Skeletal muscle tissue (tissue), 4 donors: Measurements from ENCODE around the gene ZNF491. TPM values are rescaled to one million over a fixed set of nuclear protein-coding genes. Genes with fewer than 3 reads are reported as not detected.
"Not testable (repeated sequence)": the region's sequence is repeated elsewhere in the genome, so short reads cannot be mapped to it uniquely, and the experiment has no call there.

Experiments
- H3K27ac ChIP-seq: one replicate; pipeline ENCODE4 v1.7.0; 2013; ENCODE audit warnings: mild to moderate bottlenecking, low read depth, low read length, inconsistent platforms
- H3K27me3 ChIP-seq, 3 donors: one replicate each; pipeline ENCODE4 v1.7.0; 2013; ENCODE audit warnings: low read length in 3 of 3; ENCODE audit not compliant: control insufficient read depth in 3 of 3, insufficient read depth in 3 of 3
- H3K36me3 ChIP-seq, 3 donors: one replicate each; pipeline ENCODE4 v1.7.0; 2013; ENCODE audit warnings: low read length in 3 of 3; ENCODE audit not compliant: control insufficient read depth in 3 of 3, insufficient read depth in 3 of 3
- H3K4me1 ChIP-seq, 3 donors: one replicate each; pipeline ENCODE4 v1.7.0; 2013; ENCODE audit warnings: low read length in 3 of 3, mild to moderate bottlenecking in 3 of 3; ENCODE audit not compliant: control insufficient read depth in 3 of 3, insufficient read depth in 3 of 3
- H3K4me3 ChIP-seq, 3 donors: one replicate each; pipeline ENCODE4 v1.7.0; 2013; ENCODE audit warnings: low read length in 3 of 3
- H3K9ac ChIP-seq, 3 donors: one replicate each; pipeline ENCODE4 v1.7.0; 2013; ENCODE audit warnings: low read length in 3 of 3, mild to moderate bottlenecking in 3 of 3, moderate library complexity in 2 of 3, low read depth in 1 of 3
- H3K9me3 ChIP-seq, 3 donors: one replicate each; pipeline ENCODE4 v1.7.0; 2013; ENCODE audit warnings: low read length in 3 of 3; ENCODE audit not compliant: control insufficient read depth in 3 of 3
- total RNA-seq: library from RNA; depleted of rRNA; stranded (reverse); fragments of >200 nt; gene quantifications from one replicate; pipeline ENCODE4 v1.2.3, GENCODE V29; 2014
- donor health status: Osteomylitis.

ZNF491 gene
- total RNA-seq, 1 donor from 2014 or later, result 7.8 TPM

DNA sequence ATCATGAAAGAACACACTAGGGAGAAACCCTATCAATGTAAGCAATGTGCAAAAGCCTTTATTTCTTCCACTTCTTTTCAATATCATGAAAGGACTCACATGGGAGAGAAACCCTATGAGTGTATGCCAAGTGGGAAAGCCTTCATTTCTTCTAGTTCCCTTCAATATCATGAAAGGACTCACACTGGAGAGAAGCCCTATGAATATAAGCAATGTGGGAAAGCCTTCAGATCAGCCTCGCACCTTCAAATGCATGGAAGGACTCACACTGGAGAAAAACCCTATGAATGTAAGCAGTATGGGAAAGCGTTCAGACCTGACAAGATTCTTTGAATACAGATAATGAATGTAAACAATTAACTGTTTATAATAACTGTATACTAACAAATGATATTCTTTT lies 35.2 kb downstream of the ZNF491 start:
- no peak overlapping the region for H3K27ac ChIP-seq
- no peaks in the 10 kb centered on the region for H3K4me1 ChIP-seq
- no peak overlapping the region for H3K9ac ChIP-seq
- H3K9me3 ChIP-seq, result peaks cover 11 to 28% (median 14%) of the 10 kb centered on the region in 3 donors
- H3K36me3 ChIP-seq, result peaks cover 30 to 43% (median 32%) of the 10 kb centered on the region in 3 donors
- peak overlapping the region in 1 of 3 donors; percentile 27 for H3K4me3 ChIP-seq
- H3K27me3 ChIP-seq, result no peaks in the 10 kb centered on the region

DNA sequence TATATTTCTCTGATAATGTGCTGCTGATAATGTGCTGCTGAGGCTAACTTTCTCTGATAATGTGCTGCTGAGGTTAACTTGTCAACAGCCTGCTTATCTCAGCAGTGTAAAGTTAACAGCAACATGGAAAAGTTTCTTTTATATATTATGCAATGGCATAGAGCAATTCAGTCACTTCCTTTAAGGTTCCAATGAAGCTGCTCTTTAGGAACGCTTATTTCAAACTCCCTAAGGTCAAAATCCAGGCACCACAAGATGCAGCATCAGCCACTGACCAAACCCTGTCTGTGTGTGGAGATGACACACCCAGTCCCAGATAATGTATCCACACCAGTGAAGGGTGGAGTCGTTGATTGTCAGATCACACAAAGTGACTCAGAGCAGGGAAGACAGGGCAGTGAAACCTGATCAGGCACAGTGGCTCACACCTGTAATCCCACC lies 37.3 kb downstream of the ZNF491 start:
- H3K4me1 ChIP-seq, H3K27ac ChIP-seq, H3K9ac ChIP-seq, H3K27me3 ChIP-seq, H3K4me3 ChIP-seq: not testable (repeated sequence)
- peaks cover 11 to 28% (median 14%) of the 10 kb centered on the region in 3 donors for H3K9me3 ChIP-seq
- H3K36me3 ChIP-seq, result peaks cover 30 to 31% (median 30%) of the 10 kb centered on the region in 3 donors

DNA sequence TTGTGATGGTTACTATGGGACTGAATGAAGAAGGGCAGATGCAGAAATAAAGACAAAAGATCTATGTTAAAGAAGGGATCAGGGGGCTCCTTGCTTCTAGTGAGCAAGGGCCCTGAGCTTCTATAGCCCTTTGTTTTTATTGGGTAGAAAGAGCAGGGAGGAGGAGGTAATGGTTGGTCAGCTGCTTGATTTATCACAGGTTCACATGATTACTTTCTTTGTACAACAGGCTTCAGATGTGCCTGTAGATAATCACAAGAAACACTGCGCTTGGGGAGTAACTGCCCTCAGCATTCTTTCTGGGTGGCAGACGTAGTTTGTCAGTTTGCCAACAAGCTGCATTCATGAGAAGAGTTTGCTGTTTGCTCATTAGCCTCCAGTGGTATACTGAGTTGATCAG lies 45.4 kb downstream of the ZNF491 start:
- Histone ChIP-seq H3K9me3 (no peaks in the 10 kb centered on the region), H3K36me3 (no peaks in the 10 kb centered on the region), H3K27ac (no peak overlapping the region)

DNA sequence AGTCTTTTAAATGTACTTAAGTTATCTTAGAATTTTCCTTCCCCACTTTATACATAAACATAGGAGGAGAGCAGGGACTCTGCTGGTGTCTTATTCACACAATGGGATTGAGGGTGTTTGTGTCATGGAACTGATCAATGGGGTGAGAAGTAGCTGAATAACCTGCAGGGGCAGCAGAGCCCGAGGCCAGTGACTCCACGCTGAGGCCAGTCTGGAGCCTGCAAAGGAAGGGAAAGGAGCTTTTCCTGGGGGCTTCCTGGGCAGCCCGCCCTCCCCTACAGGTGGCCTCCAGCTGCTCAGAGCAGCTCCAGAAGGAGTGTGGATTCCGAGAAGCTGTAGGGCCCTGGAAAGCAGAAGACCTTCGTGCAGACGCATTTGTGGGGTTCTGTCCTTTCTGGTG lies 49.3 kb downstream of the ZNF491 start:
- not testable (repeated sequence) for H3K27ac ChIP-seq, H3K27me3 ChIP-seq, H3K9me3 ChIP-seq, H3K4me3 ChIP-seq, H3K9ac ChIP-seq, H3K36me3 ChIP-seq
- H3K4me1 ChIP-seq, result peaks cover 6 to 11% (median 6%) of the 10 kb centered on the region in 3 donors

More for the DNA sequence above, 45.4 kb downstream of the ZNF491 start:
- no peak overlapping the region for H3K4me3 ChIP-seq
- H3K4me1 ChIP-seq, result peaks cover 5 to 6% (median 6%) of the 10 kb centered on the region in 3 donors
- H3K9ac ChIP-seq, result no peak overlapping the region
- peaks cover 0 to 3% (median 0%) of the 10 kb centered on the region in 3 donors for H3K27me3 ChIP-seq

DNA sequence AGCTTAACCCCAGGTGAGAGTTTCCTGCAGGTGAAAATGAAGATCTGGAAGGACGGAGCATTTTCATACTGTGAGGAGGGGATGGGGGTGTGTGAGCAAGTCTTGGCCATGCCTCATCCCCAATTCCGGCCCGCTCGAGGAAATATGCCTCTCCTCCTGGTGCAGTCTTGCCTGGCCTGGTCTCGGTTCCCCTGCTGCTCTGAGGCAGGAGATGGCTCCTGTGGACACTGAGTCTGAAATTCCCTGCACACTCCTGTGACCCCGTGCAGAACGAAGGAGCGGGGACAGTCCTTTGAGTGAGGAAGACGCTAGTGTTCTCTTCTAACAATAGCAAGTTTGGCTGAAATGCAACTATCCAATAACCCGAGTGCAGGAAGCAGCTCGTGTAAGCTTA lies 49.9 kb downstream of the ZNF491 start:
- H3K36me3 ChIP-seq, result no peaks in the 10 kb centered on the region
- no peaks in the 10 kb centered on the region for H3K9me3 ChIP-seq
- H3K4me1 ChIP-seq, result peaks cover 6 to 11% (median 6%) of the 10 kb centered on the region in 3 donors
- H3K9ac ChIP-seq, result peak overlapping the region in 2 of 3 donors; percentile 38 to 62
- no peak overlapping the region for H3K27ac ChIP-seq
- H3K4me3 ChIP-seq, result peak overlapping the region; percentile 69 to 80 (median 76)
- peaks cover 0 to 5% (median 3%) of the 10 kb centered on the region in 3 donors for H3K27me3 ChIP-seq

DNA sequence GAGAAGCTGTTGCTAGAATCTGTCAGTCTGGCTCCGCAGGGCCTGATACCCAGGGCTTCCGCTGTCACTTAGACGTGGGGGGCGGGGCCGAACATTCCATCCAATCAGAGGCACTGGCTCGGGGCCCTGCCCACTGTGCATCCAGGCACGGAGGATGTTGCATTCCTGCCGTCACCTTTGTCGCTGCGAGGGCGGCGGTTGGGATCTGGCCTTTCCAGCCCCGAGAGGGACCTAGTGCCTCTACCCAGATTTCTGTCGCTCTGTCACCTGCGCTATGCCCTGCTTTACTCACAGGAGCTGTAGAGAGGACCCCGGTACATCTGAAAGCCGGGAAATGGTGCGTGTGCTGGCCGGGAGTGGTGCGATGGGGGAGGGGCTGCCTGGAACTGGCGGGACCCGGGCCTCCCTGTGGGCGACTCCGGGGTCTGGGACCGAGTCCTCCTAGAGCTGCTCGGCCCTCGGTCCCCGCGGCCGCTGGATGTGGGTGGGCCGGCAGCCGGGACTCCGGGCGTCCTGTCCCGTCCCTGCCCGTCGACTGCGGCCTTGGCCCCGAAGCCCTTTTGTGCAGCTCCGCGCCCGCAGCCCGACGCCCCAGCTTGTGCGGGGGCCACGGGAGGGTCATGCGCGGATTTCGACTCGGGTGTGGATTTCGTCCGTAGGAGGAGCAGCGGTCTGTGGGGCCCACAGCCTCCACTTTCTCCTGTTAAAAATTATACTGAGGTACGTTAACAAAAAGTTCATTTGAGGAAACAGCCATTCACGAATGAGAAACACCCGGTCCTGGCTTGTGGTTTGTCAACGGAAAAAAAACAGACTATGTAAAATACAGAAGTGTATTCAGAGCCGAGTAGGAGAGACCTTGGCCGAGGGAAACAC lies 50.5 kb downstream of the ZNF491 start, which contains the start of gene ZNF439:
TSS of gene ZNF439 (plus strand) at position 133 of the 876 bp plus-strand sequence. CDS start at position 275, 142 bp downstream.
- Histone ChIP-seq H3K9ac (peak within 1 kb of the TSS; percentile 20 to 62 (median 38)), H3K27ac (no peak within 1 kb of the TSS)

DNA sequence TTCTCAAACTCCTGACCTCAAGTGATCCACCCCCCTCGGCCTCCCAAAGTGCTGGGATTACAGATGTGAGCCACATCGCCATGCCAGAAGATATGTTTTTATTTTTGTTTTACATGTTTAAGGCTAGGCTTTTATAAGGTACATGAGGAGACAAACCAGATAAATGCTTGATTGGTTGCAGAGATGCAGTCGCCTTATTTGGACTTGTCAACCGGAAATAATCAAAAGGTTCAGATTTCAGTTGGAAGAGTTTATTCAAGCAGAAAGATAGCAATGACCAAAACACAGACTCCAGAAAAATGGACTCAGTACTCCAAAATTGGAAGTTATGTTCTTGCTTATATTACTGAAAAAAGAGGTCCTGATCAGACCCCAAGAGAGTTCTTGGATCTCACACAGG lies 52.0 kb downstream of the ZNF491 start:
- not testable (repeated sequence) for H3K27ac ChIP-seq, H3K36me3 ChIP-seq, H3K27me3 ChIP-seq, H3K4me3 ChIP-seq, H3K9ac ChIP-seq, H3K9me3 ChIP-seq
- peaks cover 6 to 11% (median 6%) of the 10 kb centered on the region in 3 donors for H3K4me1 ChIP-seq

More for the DNA sequence above, 50.5 kb downstream of the ZNF491 start, which contains the start of gene ZNF439:
- Histone ChIP-seq H3K4me3 (peak within 1 kb of the TSS; percentile 69 to 80 (median 76)), H3K36me3 (no peaks in the 10 kb centered on the region), H3K9me3 (no peaks in the 10 kb centered on the region), H3K27me3 (peaks cover 0 to 5% (median 3%) of the 10 kb centered on the region in 3 donors), H3K4me1 (peaks cover 6 to 11% (median 6%) of the 10 kb centered on the region in 3 donors)

DNA sequence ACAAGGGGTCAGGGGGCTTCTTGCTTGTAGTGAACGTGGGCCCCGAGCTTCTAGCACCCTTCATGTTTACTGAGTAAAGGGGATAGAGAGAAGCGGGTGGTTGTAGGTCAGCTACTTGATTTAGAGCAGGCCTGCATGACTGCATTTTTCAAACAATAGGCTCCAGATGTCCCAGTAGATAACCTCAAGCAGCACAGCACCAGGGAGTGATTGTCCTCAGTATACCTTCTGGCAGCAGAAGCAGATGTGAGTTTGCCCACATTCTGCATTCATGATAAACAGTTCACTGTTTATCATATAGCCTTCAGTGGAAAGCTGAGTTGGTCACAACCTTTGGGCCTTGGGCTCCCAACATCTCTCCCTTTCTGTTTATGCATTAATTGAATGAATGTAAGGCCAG lies 55.0 kb downstream of the ZNF491 start:
- Histone ChIP-seq H3K4me1 (peaks cover 2 to 9% (median 3%) of the 10 kb centered on the region in 3 donors), H3K9me3 (peaks cover 0 to 5% (median 0%) of the 10 kb centered on the region in 3 donors), H3K9ac (no peak overlapping the region), H3K27ac (no peak overlapping the region), H3K27me3 (peaks cover 0 to 5% (median 0%) of the 10 kb centered on the region in 3 donors), H3K36me3 (no peaks in the 10 kb centered on the region), H3K4me3 (no peak overlapping the region)

DNA sequence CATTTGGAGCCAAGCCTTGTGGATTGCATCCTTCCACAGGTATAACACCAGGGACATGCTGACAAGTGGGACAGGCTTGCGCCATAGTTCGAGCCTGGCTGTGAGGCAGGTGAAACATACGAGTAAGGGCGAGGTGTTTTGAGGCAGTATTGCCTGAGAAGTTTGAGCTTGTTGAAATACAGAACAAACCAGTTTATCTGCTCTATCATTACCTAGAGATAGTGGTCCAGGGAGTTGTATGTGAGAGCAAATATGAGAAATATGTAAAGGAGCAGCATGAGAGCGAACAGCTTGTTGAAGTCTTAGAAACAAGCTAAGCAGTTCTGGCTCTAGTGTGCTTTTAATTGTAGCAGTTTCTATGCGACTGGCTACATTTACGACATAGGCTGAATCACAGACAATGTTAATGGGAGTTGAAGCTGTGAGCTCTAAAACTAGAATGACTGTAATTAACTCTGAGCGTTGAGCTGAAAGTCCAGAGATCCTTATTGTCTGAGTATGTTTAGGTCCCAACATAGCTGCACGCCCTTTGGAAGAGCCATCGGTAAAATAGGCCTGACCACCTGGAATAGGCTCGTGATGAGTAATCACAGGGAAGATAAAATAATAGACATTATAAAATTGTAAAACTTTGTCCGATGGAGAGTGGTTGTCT lies 58.4 kb downstream of the ZNF491 start:
- Histone ChIP-seq H3K27me3 (no peaks in the 10 kb centered on the region), H3K9ac (no peak overlapping the region)

More for the DNA sequence above, 58.4 kb downstream of the ZNF491 start:
- no peaks in the 10 kb centered on the region for H3K4me1 ChIP-seq
- no peak overlapping the region for H3K27ac ChIP-seq
- peaks cover 0 to 7% (median 0%) of the 10 kb centered on the region in 3 donors for H3K9me3 ChIP-seq
- no peaks in the 10 kb centered on the region for H3K36me3 ChIP-seq
- no peak overlapping the region for H3K4me3 ChIP-seq
